Cardiac septum (tissue), 1 donor: ENCODE results near the gene BTRC. TPM values are rescaled to one million over a fixed set of nuclear protein-coding genes. Genes with fewer than 3 reads are reported as not detected.
"Not testable (repeated sequence)": the region's sequence is repeated elsewhere in the genome, so short reads cannot be mapped to it uniquely, and the experiment has no call there.

Experiments used
- DNase-seq: peaks from one replicate; pipeline ENCODE4 v3.0.0-alpha.2; 2020; ENCODE audit warnings: low spot score
- intact Hi-C: fragments of 100-400 bp; cut with DNase I; formaldehyde crosslinking; loops from one replicate; pipeline ENCODE4 v1.14.0; 2022
- total RNA-seq: library from RNA; stranded (reverse); fragmentation: NEBNext Ultra II Directional; extraction: Animal tissue kit (Norgen Biotek cat#: 25700); gene quantifications from one replicate; pipeline ENCODE4 v1.2.1, GENCODE V29; 2021
- donor health status: DM: no; HTN: no; CAD: no.

The BTRC gene
- total RNA-seq, 1 donor from 2014 or later, result 34.7 TPM

DNA sequence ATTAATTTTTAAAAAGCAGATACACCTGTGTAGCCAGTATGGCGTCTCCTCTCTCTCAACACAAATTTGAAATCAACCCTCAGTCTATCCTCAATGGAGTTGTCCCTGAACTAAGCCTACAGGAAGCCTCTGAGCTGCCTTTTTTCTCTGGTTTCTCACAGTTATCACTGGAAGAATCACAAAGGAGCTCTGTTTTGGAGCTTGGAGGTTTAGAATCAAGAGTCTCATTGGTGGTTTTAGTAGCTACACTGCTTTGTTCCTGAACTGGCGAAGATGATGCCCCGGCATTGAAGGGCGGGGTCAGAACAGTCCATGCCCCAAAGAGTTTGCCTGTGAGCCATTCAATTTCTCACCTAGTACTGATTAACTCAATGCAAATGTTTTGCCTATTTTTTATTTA lies 16.1 kb upstream of the BTRC start:
- no peak for DNase-seq
- intact Hi-C loops, result no loop called here

DNA sequence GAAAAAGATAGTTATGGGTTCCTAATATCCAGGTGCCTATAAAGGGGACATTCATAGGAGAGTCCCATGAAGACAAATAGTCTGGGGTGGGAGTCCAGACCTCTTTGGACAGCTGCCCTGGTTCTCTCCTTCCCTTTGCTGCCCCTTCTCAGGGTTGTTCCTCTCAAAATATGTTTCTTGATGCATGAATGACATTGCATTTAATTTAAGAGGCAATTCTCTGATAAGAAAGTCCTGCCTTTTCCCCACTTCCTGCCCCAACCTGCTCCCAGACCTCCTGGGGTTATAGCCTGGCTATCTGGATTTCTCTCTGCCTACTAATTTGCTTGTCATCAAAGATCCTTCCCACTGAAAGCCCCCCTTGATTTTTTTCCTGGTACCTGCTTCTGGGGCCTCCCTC lies 12.5 kb upstream of the BTRC start:
- intact Hi-C loops, result no loop called here

GRCh38 chr10:101346177-101346576 lies 7.8 kb upstream of the BTRC start:
- no peak for DNase-seq
- intact Hi-C loops, result no loop called here

More for the DNA sequence above, 12.5 kb upstream of the BTRC start:
- no peak for DNase-seq

- intact Hi-C loops, result loop anchor here (10.0 kb wide), 1 partner anchor 94 kb away; no protein-coding TSS in a partner anchor
- no peak for DNase-seq
These were observed 2.9 kb upstream of the BTRC start for GRCh38 chr10:101351017-101351416.

DNA sequence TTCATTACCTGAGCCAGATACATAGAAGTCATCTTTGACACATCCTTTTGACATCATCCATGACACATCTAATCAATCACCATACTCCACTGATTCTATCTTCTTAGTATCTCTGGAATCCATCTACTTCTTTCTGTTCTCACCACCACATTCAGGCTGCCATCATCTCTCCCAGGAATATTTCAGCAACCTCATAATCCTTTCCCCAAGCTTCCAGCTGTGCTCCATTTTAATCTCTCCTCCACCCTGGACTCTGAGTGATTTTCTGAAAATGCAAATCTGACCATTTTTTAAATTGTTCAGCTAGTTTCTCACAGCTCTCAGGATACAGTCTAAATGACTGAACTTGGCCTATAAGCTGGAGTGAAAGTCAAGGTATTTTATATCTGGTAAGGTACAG lies 2.5 kb upstream of the BTRC start:
- DNase-seq, result no peak
- intact Hi-C loops, result loop anchor here (10.0 kb wide), 1 partner anchor 93 kb away; no protein-coding TSS in a partner anchor

DNA sequence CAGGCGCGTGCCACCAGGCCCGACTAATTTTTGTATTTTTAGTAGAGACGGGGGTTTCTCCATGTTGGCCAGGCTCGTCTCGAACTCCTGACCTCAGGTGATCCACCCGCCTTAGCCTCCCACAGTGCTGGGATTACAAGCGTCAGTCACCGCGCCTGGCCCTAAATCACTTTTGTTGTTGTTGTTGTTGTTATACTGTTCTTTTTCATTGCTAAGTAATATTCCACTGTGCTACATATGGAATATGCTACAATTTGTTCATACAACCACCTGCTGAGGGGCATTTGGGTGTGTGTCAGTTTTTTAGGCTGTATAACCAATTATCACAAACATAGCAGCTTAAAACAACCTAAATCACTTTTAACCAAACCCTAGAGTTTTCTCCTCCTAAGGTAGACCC lies 1.1 kb upstream of the BTRC start:
- DNase-seq, result not testable (repeated sequence)
- intact Hi-C loops, result loop anchor here (10.0 kb wide), 1 partner anchor 92 kb away; no protein-coding TSS in a partner anchor

- no peak for DNase-seq
- intact Hi-C loops, result loop anchor here (10.0 kb wide), 1 partner anchor 90 kb away; no protein-coding TSS in a partner anchor
These were observed 535 bp downstream of the BTRC start for GRCh38 chr10:101354328-101355071.

DNA sequence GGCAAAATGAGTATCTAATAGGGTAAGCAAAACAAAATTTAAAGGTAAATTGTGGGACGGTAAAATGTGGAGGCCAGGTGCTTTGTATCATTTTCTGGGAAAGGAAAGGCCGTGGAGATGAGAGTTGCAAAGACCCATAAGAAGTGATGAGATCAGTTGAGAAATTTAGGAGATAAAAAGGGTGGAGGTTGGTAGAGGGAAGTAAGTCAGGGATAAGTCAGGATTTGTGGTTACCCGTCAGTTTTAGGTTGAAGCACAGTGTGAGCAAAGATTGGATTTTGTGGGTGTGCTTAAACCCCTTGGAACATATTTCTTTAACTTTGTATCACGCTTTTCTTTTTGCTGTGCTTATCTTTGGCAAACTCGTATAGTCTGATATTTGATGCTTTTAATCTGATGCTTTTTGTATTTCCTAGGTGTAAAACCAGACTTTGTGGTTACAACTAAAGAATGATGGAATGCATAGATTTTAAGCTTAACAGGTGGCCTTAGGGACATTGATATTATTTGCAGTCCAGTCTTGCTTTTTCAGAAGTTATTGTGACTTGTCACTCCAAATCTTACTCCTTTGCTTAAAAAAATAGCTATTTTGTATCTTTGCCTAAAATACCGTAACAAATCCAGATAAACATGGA lies 1.2 kb downstream of the BTRC start:
- DNase-seq, result no peak
- intact Hi-C loops, result loop anchor here (10.0 kb wide), 1 partner anchor 90 kb away; no protein-coding TSS in a partner anchor

DNA sequence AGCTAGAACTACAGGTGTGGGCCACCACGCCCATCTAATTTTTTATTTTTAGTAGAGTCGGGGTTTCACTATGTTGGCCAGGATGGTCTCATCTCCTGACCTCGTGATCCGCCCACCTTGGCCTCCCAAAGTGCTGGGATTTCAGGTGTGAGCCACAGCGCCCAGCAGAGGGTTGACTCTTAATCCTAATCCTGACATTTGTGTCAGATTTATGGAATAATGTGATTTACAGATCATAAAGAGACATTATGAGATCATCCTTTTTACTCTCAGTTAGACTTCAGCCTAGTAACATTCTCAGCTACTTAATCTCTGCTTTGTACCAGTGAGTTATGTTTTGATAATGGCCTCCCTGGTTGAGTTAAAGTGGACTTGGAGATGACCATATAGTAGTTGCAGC lies 2.2 kb downstream of the BTRC start:
- intact Hi-C loops, result loop anchor here (10.0 kb wide), 1 partner anchor 89 kb away; no protein-coding TSS in a partner anchor
- no peak for DNase-seq

GRCh38 chr10:101357958-101358357 lies 4.0 kb downstream of the BTRC start:
- intact Hi-C loops, result loop anchor here (10.0 kb wide), 1 partner anchor 87 kb away; no protein-coding TSS in a partner anchor
- DNase-seq, result no peak

GRCh38 chr10:101358706-101359300 lies 4.8 kb downstream of the BTRC start:
- no peak for DNase-seq
- intact Hi-C loops, result loop anchor here (10.0 kb wide), 1 partner anchor 86 kb away; no protein-coding TSS in a partner anchor

GRCh38 chr10:101360090-101360489 lies 6.1 kb downstream of the BTRC start:
- DNase-seq, intact Hi-C loops: not testable (repeated sequence)

DNA sequence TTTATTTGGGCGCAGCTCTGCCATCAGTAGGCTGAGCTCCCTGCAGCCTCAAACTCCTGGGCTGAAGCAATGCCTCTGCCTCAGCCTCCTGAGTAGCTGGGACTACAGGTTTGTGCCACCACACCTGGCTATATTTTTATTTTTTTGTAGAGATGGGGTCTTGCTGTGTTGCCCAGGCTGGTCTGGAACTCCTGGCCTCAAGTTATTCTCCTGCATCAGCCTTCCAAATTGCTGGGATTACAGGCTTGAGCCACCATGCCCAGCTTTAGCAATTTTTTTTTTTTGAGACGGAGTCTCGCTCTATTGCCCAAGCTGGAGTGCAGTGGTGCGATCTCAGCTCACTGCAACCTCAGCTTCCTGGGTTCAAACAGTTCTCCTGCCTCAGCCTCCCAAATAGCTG lies 6.9 kb downstream of the BTRC start:
- intact Hi-C loops, DNase-seq: not testable (repeated sequence)

DNA sequence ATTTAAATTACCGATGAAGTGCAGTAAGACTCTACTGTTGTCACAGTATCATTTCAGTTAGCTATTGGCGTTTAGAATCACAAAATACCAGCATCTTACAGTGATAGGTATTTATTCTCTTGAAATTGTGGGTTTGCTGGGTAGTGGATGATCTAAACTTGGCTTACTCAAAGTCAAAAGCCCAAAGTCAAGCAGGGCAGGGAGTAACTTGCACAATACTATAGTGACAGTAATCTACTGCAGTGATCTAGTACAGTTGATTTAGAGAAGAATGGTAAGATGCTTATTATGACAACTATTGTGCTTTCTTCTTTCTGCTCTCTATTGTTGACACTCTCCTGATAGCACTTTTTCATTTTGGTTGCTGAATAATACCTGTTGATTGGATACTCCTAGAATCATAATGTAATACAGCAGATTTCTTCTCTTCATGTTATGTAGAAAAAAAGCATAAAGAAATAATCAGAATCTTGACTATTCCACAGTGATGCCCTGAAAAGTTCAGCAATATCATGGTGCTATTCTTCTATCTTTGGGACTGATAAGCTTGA lies 10.0 kb downstream of the BTRC start:
- no peak for DNase-seq
- intact Hi-C loops, result no loop called here

DNA sequence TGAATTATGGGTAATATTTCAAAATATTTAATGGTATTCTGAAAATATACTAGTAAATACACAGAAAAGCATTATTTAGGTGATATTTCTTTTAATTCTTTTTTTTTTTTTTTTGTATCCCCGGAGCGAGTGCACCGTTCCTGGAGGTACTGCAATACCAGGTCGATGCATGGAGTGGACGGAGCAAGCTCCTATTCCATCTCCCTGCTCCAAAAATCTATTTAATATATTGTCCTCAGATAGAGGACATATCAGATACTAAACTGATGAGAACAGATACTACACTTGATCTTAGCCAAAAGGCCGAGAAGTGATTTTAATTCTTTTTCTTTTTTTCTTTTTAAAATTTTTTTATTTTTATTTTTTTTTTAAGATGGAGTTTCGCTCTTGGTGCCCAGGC lies 10.8 kb downstream of the BTRC start:
- DNase-seq, result no peak
- intact Hi-C loops, result no loop called here

- intact Hi-C loops, result no loop called here
- DNase-seq, result no peak
These were observed 13.8 kb downstream of the BTRC start for GRCh38 chr10:101367569-101368453.

DNA sequence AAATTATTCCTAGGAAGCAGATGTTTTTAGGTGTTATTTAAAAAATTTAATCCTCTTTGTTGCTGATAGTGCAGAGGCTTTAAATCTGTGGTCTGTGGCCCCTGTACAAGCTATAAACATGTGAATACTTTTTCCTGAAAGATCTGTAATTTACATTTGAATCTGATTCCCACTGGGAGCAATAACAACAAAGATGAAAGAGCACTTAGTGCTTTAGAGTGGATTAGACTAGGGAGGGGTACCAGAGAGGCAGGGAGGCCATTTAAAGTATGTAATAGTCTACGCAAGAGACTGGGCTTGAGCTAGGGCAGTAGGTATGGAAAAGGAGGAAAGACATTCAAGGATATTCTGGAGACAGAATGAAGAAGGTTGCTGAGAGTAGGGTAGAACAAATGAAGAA lies 19.1 kb downstream of the BTRC start:
- DNase-seq, result no peak
- intact Hi-C loops, result no loop called here

DNA sequence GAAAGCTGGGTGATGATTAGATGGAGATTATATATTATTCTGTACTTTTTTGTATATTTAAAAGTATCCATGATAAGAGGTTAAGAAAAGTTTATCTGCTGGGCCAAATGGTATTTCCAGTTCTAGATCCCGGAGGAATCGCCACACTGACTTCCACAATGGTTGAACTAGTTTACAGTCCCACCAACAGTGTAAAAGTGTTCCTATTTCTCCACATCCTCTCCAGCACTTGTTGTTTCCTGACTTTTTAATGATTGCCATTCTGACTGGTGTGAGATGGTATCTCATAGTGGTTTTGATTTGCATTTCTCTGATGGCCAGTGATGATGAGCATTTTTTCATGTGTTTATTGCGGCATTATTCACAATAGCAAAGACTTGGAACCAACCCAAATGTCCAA lies 20.0 kb downstream of the BTRC start:
- DNase-seq, intact Hi-C loops: not testable (repeated sequence)

- DNase-seq, result no peak
- intact Hi-C loops, result no loop called here
These were observed 21.1 kb downstream of the BTRC start for GRCh38 chr10:101375076-101375475.
